Heart left ventricle (tissue), 16 donors: ENCODE measurements around the gene NTRK1. TPM values are rescaled to one million over a fixed set of nuclear protein-coding genes. Genes with fewer than 3 reads are reported as not detected.

ENCODE experiments used
- ATAC-seq, 4 donors: fragments of 200-7000 bp; cut with Tn5 transposase; one replicate each; pipeline ENCODE4 v1.9.1; 2020 to 2022; ENCODE audit warnings: moderate library complexity in 4 of 4, mild to moderate bottlenecking in 3 of 4, moderate number of reproducible peaks in 1 of 4
- DNase-seq, 5 donors: peaks; one replicate each; pipeline ENCODE4 v3.0.0-alpha.2; 2020
- H3K27ac ChIP-seq, 12 donors: fragments of 200-600 bp; sonication (generic) in 4 of 12; one replicate each; pipeline versions ENCODE4 v1.5.0 to v1.8.0; 2016 to 2022; ENCODE audit warnings: mild to moderate bottlenecking in 2 of 12
- H3K27me3 ChIP-seq, 9 donors: fragments of 200-600 bp; sonication (generic) in 2 of 9; one replicate each; pipeline versions ENCODE4 v1.5.1 to v1.8.0; 2016 to 2022; ENCODE audit warnings: mild to moderate bottlenecking in 3 of 9
- H3K36me3 ChIP-seq, 9 donors: fragments of 200-600 bp; sonication (generic) in 2 of 9; one replicate each; pipeline versions ENCODE4 v1.5.0 to v1.8.0; 2018 to 2022; ENCODE audit warnings: mild to moderate bottlenecking in 2 of 9
- H3K4me1 ChIP-seq, 12 donors: fragments of 200-600 bp; sonication (generic) in 4 of 12; one replicate each; pipeline versions ENCODE4 v1.5.0 to v1.8.0; 2016 to 2022; ENCODE audit warnings: mild to moderate bottlenecking in 3 of 12
- H3K4me3 ChIP-seq, 12 donors: fragments of 200-600 bp; sonication (generic) in 4 of 12; one replicate each; pipeline versions ENCODE4 v1.5.0 to v1.8.0; 2017 to 2022; ENCODE audit warnings: mild to moderate bottlenecking in 9 of 12, moderate library complexity in 4 of 12
- H3K9me3 ChIP-seq, 12 donors: fragments of 200-600 bp; sonication (generic) in 4 of 12; one replicate each; pipeline versions ENCODE4 v1.5.0 to v1.8.0; 2016 to 2022; ENCODE audit warnings: mild to moderate bottlenecking in 1 of 12
- CTCF ChIP-seq, 12 donors: fragments of 200-600 bp; sonication (generic) in 4 of 12; IDR thresholded peaks; one replicate each; pipeline versions ENCODE4 v1.5.0 to v1.8.0; 2018 to 2022; ENCODE audit warnings: antibody characterized with exemption in 12 of 12, mild to moderate bottlenecking in 5 of 12
- POLR2A ChIP-seq, 2 donors: fragments of 450-650 bp; IDR thresholded peaks; one replicate each; pipeline ENCODE4 v1.6.1; 2017; ENCODE audit warnings: antibody characterized with exemption in 2 of 2, mild to moderate bottlenecking in 2 of 2, moderate library complexity in 2 of 2
- WGBS, 4 donors: extraction: QIAGEN DNeasy Blood & Tissue Kit in 2 of 4; methylation state at CpG; one replicate each; pipeline versions ENCODE4 v1.1.5 to v1.1.7; 2013 to 2018; 5-methylcytosine and 5-hydroxymethylcytosine counted together
- intact Hi-C, 10 donors: fragments of 100-400 bp; cut with DNase I; formaldehyde crosslinking; loops; one replicate each; pipeline versions ENCODE4 v1.11.1 to v1.14.2; 2022
- polyA plus RNA-seq, 2 donors: library from polyadenylated mRNA; stranded (reverse); fragments of 200-250 nt; gene quantifications; one replicate each; pipeline ENCODE4 v1.2.3, GENCODE V29; 2013
- total RNA-seq, 9 donors: library from RNA; depleted of rRNA in 2 of 9; stranded (reverse); fragments of >200 nt in 2 of 9; fragmentation: NEBNext Ultra II Directional in 3 of 9; extraction: Animal tissue kit (Norgen Biotek cat#: 25700) in 3 of 9; gene quantifications; one replicate each; pipeline versions ENCODE4 v1.1.0 to v1.2.4, GENCODE V29; 2016 to 2023
- donor health status: ischemic (EF 13 %, LVEDD 7.1; RV severe dilation, severe dysfunction).
- donor health status: healthy with polysubstance abuse.
- donor health status: DM: no; HTN: yes; CAD: no.
- donor health status: DM: no; HTN: no; CAD: no.
- donor health status: ischemic (EF 25% LVEDD 6.9; RV normal size, moderate dysfunction).
- donor health status: ischemic (EF 25% LVEDD 5.7; RV mildly dilated, moderate dysfunction).
- donor health status: healthy.
- donor health status: DM: yes; HTN: yes; CAD: no.
- donor health status: ischemic (EF 35%, LVEDD 5.7; RV mildly dilated, moderate dysfunction).
- donor health status: nonischemic (EF 11% LVEDD 7.7; RV severe dilation, severe dysfunction).
- donor health status: DM: yes; HTN: yes; CAD: no.
- donor health status: PGD.
- donor health status: ischemic (EF 29% LVEDD 5.4; RV normal size, mild dysfunction).
- donor health status: nonischemic (EF 23%, LVEDD 6.1; RV moderate dilation, normal function).

Gene NTRK1
- total and polyA plus RNA-seq, 11 donors: 0.22 to 1.6 (median 1.1) TPM

GRCh38 chr1:156847591-156848460, 12.8 kb upstream of the NTRK1 start:
- H3K27me3 ChIP-seq: peaks cover 6 to 65% (median 33%) of the 10 kb centered on the region in 9 donors
- ATAC-seq: no peak
- 68 to 82% (median 73%) methylated on average over 6 to 7 of the region's 7 CpGs for WGBS, 4 donors
- peaks cover 0 to 24% (median 8%) of the 10 kb centered on the region in 12 donors for H3K4me1 ChIP-seq
- no peak for TF ChIP-seq POLR2A (IDR thresholded peaks at IDR 0.05)
- no peak for TF ChIP-seq CTCF (IDR thresholded peaks at IDR 0.05)
- no peak for DNase-seq
- H3K4me3 ChIP-seq: no peak overlapping the region
- intact Hi-C loops: no loop called here
- H3K36me3 ChIP-seq: no peaks in the 10 kb centered on the region
- H3K9me3 ChIP-seq: no peaks in the 10 kb centered on the region
- H3K27ac ChIP-seq: no peak overlapping the region

GRCh38 chr1:156848461-156849150, 12.1 kb upstream of the NTRK1 start:
- 17 to 60% (median 30%) methylated on average over 6 to 36 of the region's 36 CpGs for WGBS, 4 donors
- H3K4me1 ChIP-seq: peaks cover 0 to 24% (median 8%) of the 10 kb centered on the region in 12 donors
- no peaks in the 10 kb centered on the region for H3K36me3 ChIP-seq
- no peak for DNase-seq
- no peak overlapping the region for H3K4me3 ChIP-seq
- H3K9me3 ChIP-seq: no peaks in the 10 kb centered on the region
- H3K27me3 ChIP-seq: peaks cover 6 to 59% (median 31%) of the 10 kb centered on the region in 9 donors
- TF ChIP-seq CTCF (IDR thresholded peaks at IDR 0.05): no peak
- no peak for TF ChIP-seq POLR2A (IDR thresholded peaks at IDR 0.05)
- H3K27ac ChIP-seq: no peak overlapping the region
- ATAC-seq: no peak
- intact Hi-C loops: no loop called here

- 30 to 55% (median 32%) methylated on average over 10 to 23 of the region's 23 CpGs for WGBS, 4 donors
- H3K27me3 ChIP-seq: peaks cover 6 to 54% (median 25%) of the 10 kb centered on the region in 9 donors
- H3K4me3 ChIP-seq: no peak overlapping the region
- ATAC-seq (no peak), DNase-seq (no peak)
- no peaks in the 10 kb centered on the region for H3K36me3 ChIP-seq
- intact Hi-C loops: no loop called here
- H3K27ac ChIP-seq: no peak overlapping the region
- no peaks in the 10 kb centered on the region for H3K9me3 ChIP-seq
- peaks cover 0 to 24% (median 8%) of the 10 kb centered on the region in 12 donors for H3K4me1 ChIP-seq
- TF ChIP-seq POLR2A (IDR thresholded peaks at IDR 0.05) (no peak), CTCF (IDR thresholded peaks at IDR 0.05) (no peak)
Observed at GRCh38 chr1:156849151-156849496, 11.5 kb upstream of the NTRK1 start.
